Activated naive CD8-positive, alpha-beta T cell treated with anti-CD3 and anti-CD28 coated beads, Interleukin-2, amount 50 U/mL, for 16 hours (primary cell): ENCODE measurements around the gene UMODL1.

Experiments
- DNase-seq: peaks from one replicate; pipeline ENCODE4 v3.0.0-alpha.2; 2020; ENCODE audit warnings: low read depth, low spot score

The UMODL1 gene

DNA sequence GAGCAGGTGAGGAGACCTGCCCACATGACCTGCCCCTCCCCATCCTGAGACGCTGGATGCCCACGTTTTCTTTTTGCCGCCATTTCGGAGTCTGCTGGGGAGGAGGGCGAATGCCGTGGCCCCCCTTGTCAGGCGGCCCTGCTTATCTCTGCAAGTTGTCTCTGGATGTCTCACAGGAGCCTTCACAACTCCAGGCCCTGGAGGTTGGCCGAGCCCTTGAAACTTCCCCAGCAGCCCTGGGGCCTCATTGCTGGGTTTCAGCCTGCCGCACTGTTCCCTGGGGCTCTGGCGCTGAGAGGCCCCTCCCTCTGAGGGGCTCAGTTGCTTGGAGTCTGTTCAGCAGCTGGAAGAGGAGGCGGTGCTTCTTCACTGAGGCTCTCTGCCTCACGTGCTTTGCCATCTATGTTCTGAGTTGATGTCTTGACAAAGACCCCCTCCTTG is 31.2 kb upstream of the UMODL1 start:
- DNase-seq = no peak

DNA sequence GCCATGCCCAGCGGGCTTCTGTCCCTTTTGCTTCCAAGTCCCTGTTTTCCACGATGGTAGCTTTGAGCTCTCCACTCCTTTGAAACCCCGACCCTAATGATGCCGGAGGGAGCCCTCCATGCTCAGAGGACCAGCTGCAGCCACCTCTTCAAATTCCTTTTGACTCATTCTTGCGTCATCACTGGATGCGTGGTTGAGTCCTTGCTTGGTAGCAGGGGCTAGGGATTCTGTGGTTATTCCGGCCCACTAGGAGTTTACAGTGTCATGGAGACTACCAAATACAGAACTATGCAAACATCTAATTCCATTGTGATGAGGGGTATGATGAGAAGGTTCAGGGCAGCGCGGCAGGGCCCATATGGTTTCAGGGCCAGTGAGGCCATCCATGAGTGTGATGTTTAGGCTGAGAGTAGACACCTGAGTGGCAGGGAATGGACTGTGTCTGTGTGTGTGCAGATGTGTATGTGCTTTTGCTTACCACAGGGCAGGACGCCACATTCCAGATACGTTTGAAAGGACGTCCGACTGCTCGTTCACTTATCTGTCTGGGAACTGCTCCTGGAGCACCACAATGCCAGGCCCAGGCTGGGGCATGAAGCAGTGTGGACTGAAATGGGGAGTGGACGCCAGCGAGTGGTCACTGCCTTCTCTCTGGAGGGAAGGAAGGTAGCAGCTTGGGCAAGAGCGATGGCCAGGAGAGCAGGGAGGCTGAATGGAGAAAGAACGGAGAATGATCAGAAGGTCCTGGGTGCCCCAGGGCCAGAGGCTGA is 30.5 kb upstream of the UMODL1 start:
- no peak for DNase-seq

DNA sequence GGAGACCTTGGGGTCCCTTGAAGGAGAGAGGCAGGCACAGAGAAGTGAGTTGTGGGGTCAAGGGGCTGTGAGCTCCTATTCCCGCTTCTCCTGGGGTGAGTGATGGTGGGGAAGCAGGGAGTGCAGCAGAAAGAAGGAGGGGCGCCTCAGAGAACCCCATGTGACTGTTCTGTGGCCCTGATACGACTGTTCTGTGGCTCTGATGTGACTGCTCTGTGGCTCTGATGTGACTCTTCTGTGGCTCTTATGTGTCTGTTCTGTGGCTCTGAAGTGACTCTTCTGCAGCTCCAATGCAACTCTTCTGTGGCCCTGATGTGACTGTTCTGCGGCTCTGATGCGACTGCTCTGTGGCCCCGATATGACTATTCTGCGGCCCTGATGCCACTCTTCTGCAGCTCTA is 29.9 kb upstream of the UMODL1 start:
- no peak for DNase-seq

DNA sequence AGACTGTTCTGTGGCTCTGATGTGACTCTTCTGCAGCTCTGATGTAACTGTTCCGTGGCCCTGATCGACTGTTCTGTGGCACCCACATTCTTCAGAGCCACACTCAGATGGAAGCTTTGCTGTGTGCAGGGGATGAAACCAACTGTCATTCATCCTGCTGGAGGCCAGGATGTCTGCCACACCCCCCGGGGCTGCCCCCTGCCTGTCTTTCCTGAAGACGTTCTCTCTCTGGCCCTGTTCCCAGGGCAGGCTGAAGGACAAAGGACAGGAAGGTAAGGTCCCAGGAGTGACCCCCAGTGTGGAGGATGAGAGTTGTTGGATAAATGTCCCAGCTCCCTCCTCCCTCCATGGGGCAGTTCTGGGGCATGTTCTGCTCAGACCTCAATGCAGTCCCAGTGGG is 29.4 kb upstream of the UMODL1 start:
- no peak for DNase-seq

DNA sequence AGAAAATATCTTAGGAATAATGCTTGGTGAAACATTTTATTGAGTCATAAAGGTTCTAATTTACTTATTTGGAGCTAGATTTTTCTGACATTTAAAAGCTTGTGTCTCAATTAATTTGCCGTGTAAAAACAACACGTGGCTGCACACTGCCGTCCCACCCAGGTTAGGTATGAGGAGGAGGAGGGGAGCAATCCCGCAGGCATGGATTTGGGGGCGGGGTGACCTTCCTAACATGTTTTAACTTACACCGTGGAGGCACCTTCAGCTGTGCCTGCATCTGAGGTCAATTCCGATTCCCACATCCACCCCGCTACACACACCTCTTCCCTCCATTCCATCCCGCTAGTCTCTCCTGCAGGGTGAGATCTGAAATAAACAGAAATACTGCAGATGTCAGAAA is 28.5 kb upstream of the UMODL1 start:
- no peak for DNase-seq

DNA sequence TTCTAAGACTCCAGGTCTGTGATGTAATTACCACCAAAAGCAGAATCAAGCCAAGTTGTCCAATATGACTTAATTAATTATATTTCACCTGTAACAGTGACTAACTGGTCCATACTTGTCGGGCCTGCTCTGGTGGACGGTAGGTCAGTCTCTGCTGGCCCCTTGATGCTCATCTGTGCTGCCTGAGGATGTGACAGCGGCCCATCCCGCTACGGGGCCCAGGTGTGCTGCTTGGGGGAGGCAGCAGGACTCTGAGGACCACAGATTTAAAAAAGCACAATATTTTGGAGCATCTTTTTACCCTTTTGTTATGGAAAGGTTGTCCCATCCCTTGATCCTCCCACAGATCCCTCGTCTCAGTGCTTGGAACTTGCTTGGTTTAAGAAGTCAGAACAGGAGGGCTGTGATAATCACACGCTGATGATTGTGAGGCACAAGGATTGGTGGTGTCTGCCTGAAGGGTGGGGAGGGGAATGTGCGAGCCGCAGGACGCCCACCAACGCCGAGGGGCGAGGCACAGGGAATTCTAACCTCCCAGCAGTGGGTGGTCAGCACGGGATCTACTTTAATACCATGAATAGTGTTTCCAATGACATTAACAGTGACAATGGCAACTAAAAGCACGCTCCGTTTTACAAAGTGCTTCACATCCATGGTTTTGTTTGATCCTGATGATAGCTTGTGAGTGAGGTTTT is 27.8 kb upstream of the UMODL1 start:
- DNase-seq = no peak

DNA sequence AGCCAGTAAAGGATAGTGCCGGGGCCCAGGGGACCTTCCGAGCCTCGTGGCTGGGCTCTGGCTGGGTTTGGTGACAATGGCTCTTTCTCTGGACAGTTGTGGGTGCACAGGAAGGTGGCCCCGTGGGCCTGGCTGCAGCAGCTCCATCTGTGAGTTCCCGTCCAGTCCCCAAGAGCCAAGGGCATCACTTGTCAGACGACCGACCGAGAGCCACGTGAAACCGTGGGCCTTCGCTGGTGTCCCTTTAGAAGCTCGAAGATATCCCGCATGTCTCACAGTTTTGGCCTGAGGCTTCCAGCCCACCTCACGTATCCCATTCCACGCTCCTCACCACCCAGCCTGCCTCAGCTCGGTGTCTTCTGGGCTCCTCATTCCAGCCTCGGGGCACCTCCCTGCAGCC is 27.2 kb upstream of the UMODL1 start:
- no peak for DNase-seq

DNA sequence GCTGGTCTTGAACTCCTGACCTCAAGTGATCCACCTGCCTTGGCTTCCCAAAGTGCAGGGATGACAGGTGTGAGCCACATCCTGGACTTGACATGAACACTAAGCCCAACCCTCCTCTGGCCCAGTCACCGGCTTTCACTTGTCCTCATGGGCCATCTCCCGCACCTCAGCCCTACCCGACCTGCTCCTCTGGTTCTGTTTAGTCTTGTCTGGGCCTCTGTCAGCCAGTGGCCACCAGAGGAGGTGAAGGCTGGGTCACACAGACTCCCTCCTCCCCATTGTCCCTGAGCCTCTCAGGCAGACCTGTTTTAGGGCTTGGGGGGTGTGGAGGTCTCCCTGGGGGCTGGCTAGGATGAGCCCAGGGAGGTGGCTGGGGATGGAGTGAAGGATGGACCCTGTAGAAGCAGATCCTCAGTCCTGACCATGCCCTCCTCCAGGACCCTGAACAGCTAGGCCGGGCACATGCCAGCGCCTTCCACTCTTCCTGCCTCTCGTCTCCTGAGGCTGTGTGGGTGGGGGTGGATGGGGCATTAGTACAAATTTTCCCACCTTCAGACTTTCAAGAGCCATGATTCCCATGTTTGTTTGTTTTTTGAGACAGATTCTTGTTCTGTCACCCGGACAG is 26.1 kb upstream of the UMODL1 start:
- no peak for DNase-seq

DNA sequence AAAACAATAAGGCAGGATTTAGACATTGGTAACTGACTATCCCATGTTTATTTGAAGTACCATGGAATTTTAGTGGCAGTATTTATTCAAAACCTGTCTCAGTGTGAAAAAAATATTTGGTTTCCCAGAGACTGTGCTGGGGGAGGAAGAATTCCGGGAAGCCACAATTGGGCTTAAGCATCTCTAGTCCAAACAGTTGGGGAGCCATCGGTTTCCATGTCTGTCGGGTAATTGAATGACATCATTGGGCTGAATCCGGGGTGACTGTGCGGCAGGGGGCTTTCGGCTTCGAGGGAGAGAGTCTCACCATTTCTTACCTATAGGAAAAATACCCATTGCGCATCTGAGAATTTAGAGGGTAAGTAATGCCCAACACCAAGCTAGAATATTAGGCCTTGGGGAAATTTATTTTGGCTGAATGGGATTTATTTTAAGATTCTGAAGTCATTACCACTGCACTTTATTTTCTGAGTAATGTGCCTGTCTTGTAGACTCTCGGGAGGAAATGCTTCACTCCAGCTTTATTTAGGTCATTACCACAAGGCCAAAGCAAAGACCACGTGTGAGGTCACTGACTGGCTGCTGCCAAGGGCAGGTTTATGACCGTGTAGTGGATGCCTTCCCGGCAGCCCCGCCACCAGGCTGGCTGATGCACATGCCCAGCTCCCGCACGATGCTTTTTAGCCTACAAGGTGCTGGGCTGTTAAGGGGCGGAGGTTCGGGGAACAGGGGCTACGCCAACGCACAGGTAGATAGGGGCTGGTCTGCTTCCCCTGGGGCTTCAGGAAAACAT is 23.1 kb upstream of the UMODL1 start:
- no peak for DNase-seq

DNA sequence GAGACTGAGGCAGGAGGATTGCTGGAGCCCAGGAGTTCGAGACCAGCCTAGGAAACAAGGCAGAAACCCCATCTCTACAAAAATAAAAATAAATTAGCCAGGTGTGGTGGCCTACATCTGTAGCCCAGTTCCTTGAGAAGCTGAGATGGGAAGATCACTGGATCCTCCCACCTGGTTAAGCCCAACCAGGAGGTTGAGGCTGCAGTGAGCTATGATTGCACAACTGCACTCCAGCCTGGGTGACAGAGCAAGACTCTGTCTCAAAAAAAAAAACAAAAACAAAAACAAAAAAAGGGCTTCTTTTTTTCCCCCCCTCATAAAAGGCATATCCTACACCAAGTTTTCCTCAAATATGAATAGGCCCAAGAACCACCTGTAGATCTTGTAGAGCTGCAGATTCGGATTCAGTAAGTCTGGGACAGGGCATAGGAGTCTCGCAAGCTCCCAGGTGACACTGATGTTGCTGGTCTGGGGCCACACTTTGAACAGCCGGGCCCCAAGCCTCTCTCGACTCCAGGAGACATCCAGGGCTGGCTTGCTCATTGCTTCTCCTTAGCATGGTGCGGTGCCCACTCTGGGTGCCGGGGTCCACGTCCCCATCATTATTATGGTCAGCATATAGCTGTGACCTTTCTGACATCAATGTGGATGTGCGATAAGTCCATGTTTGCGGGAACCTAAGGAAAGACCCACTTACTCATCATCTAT is 22.1 kb upstream of the UMODL1 start:
- no peak for DNase-seq

DNA sequence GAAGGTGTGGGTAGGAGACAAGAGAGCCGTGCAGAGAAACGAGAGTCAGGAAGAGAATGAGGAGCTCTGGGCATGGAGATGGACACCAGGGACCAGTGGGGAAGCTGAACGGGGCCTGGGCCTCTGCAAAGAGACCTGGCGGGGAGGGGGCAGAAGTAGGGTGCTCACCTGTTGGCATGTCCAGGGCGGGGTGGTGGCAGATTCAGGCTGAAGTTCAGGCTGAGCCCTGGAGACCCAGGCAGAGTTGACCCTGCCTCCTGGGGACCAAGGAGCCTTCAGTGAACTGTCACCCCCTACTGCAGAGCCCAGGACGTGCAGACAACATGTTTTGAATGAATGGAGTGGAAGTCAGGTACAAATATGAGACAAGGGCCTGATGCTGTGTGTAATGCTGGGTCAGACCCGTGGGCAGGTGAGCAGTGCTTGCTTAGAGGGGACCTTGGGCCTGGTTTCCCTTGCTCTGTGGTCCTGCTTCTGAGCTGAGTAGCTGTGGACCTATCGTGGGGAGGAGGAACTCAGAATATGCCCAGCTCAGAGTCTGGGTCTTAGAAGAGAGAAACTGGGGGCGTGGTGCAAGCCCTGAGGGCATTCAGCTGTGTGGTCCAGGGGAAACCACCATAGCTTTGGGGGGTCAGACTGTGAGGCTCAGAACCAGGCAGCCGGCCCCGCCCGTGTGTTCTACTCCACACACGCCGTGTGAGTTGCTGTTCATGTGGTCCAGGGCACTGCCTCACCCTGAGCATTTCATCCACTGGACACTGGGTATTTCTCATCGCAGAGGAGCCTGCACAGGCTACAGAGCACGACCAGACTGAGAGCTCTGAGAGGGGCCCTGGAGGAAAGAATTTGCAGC is 21.3 kb upstream of the UMODL1 start:
- no peak for DNase-seq

DNA sequence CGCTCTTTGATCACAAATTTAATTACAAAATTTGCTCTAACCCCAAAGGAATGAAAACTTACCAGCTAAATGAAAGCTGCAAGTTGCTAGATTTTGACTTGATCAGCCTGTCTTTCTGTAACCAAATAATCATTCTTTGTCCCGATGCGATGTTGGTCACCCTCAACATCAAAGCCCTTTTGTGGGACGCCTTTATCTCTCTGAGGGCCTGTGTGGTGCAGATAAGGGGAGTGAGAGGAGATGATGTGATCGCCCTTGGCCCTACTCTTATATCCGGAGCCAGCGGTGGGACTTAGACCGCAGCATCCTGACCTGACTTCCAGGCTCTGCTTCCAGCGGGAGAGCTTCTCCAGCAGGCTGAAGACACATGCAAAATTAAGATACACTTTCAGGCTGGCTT is 19.3 kb upstream of the UMODL1 start:
- DNase-seq = no peak

DNA sequence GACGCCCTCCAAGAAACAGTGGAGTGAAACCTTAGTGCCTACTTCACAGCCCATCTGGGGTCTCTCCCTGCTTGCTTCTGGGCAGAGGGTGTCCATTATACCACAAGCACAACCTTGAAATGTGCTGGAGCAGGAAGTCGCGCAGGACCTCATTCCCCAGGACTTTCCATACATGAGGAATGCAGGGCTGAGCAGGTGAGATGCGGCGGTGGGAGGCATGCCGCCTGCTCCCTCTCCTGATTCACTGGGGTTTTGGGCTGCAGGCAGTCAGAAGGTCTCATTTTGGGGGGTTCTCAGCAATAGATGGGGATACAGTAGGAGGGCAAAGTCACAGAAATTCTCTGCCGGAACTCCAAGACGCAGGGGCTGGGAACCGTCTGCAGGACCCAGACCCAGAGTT is 15.7 kb upstream of the UMODL1 start:
- DNase-seq = no peak

DNA sequence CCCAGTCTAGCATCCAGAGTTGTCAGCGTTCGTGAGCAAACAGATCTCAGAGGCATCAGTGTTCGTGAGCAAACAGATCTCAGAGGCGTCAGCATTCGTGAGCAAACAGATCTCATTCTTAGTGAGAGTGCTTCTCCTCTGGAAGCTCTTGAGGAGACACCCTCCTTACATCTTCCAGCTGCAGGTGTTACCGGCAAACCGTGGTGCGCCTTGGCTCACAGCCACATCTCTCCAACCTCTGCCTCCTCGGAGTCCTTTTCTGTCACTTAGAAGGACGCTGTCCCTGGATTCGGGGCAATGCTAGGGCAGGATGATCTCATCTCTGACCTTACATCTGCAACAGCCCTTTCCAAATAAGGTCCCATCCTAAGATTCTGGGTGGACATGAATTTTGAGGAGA is 14.6 kb upstream of the UMODL1 start:
- no peak for DNase-seq

DNA sequence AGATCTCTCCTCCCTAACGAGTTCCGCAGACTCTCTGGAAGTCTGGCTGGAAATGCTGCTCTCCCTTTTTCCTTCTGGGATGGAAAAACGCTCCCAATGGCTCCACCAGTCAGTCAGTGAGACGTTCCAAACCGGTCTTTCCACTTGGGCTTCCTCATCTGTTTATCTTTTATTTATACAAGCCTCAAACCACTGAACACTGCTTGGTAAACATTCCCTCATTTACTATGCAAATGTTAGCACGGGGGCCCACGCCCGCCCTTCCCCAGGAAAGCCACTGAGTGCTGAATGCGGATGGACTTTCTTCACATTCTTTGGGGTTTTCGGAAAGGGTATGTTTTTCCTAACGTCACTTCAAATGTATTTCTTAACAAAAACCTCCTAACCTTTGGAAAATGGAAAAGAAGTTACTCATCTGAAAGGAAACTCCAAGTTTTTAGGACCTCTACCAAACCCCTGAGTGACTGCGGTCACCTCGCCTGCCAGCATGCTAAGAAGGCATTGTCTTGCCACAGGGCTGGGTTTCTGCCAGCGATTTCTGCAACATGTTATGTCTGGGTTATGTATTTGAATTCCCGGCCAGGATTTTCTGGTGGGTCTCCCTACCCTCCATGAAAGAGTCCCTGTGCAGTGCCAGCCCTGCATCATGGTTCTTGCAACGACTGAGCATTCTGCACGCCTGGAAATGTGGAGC is 14.0 kb upstream of the UMODL1 start:
- no peak for DNase-seq

DNA sequence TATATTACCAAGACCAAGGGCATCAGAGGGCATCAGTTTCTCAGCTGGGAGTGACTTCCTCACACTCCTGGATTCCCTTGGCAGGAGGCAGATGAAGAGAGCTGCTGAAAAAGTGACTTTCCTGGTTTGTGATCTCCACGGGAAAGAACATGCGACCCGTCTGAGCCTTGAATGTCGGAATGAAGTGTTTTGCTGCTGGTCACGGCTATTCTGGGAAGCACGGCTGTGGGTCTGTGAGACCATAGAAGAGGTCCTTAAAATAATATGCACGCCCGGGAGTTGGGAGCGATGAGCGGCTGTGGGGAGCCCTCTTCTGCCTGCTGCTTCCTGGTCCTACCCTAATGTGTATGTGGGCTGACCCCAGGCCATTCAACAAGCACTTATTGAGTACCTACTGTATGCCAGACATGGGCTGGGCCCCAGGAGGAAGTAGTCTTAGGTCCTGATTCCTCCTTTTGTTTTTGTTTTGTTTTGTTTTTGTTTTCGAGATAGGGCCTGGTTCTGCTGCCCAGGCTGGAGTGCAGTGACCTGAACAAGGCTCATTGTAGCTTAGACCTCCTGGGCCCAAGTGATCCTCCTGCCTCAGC is 13.2 kb upstream of the UMODL1 start:
- no peak for DNase-seq

DNA sequence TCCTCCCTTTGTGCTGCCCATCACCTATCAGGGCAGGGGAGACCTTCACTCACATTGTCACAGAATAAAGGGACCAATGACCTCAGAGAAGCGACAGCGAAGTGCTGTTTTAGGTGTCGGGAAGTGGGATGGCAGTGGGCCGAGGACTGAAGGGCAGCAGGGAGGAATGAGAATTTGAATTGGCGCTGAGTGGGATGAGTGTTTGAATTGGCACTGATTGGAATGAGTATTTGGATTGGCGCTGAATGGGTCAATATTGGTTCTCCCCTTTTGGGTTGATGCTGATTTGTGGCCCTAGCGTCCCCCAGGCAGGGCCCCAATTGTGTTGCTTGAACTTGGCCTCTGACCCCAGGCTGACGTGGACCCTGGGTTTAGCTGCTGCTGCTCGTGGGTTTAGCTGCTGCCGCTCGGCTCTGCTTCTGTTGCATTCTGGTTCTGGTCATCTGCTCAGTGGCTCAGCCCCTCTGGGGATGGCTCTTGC is 12.4 kb upstream of the UMODL1 start:
- no peak for DNase-seq

DNA sequence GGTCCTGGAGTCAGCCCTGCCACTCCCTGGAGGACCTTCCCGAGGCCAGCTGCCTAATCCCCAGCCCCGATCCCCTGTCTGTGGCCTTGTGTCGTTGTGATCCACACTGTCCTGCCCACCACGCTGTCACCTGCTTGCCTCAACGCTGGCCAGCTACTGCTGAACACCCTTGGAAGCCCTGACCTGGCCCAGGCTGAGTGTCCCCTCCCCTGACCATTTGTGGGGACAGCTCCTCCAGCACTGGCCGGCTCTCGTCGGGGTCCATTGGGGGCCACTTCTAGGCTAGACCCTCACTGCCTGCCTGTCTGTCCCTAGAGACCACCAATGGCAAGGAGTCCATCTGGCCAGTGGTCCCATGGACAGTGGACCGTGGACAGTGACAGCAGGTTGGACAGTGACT is 12.0 kb upstream of the UMODL1 start:
- no peak for DNase-seq

DNA sequence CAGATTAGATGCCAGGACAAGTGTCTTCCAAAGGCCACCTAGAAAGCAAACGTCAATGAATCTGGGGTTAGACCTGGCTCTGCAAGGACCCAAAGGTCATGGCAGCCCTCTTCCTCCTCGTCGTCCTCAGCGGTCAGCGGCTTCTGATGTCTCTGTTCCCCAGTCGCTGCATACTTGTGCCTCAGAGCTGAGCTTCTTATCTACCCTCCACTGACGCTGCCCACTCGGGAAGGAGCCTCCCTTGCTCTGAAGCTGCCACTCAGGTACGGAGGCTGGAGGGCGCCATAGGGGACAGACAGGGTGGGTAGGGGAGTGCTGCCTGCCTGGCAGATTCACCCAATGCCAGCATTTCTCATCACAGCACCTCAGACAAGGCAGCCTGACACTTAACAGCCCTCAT is 11.4 kb upstream of the UMODL1 start:
- no peak for DNase-seq
